Chondrocyte (in vitro differentiated cells): Measurements from ENCODE around the gene ABCB4. TPM values are rescaled to one million over a fixed set of nuclear protein-coding genes. Genes with fewer than 3 reads are reported as not detected.
A peak's percentile ranks its signal among the peaks of the same experiment; 100 is the strongest.

Experiments
- DNase-seq: peaks from one replicate; pipeline ENCODE4 v3.0.0; 2021; ENCODE audit warnings: mixed read lengths, low spot score
- H3K27ac Mint-ChIP-seq: one replicate; pipeline ENCODE4 v1.8.0; 2021; ENCODE audit warnings: mild to moderate bottlenecking, moderate library complexity, mixed read lengths; ENCODE audit not compliant: unreplicated experiment
- H3K27me3 Mint-ChIP-seq: 2 replicates; pipeline ENCODE4 v1.8.0; 2021; ENCODE audit warnings: low read depth, mixed read lengths
- H3K36me3 Mint-ChIP-seq: 2 replicates; pipeline ENCODE4 v1.8.0; 2021; ENCODE audit warnings: low read depth, mixed read lengths
- H3K4me1 Mint-ChIP-seq: 2 replicates; pipeline ENCODE4 v1.8.0; 2021; ENCODE audit warnings: low read depth, mild to moderate bottlenecking, mixed read lengths
- H3K4me3 Mint-ChIP-seq: one replicate; pipeline ENCODE4 v1.8.0; 2021; ENCODE audit warnings: mild to moderate bottlenecking, moderate library complexity, mixed read lengths; ENCODE audit not compliant: unreplicated experiment
- H3K9me3 Mint-ChIP-seq: 2 replicates; pipeline ENCODE4 v1.8.0; 2021; ENCODE audit warnings: low read depth, mixed read lengths
- CTCF ChIP-seq: fragments of 200-600 bp; sonication (generic); IDR thresholded peaks from 2 replicates; pipeline ENCODE4 v1.5.0; 2021; ENCODE audit warnings: antibody characterized with exemption, mild to moderate bottlenecking, moderate library complexity
- total RNA-seq: library from RNA; stranded (reverse); gene quantifications from 3 replicates; pipeline ENCODE4 v1.2.1, GENCODE V29; 2021

The ABCB4 gene
- total RNA-seq, 1 donor from 2014 or later: 0.10 TPM

GRCh38 chr7:87398446-87398845 lies 77.0 kb downstream of the ABCB4 start:
- peaks cover 11% of the 10 kb centered on the region for H3K36me3 Mint-ChIP-seq
- H3K4me3 Mint-ChIP-seq: no peak overlapping the region
- no peak for TF ChIP-seq CTCF
- H3K9me3 Mint-ChIP-seq: peaks cover 6% of the 10 kb centered on the region
- DNase-seq: no peak
- H3K27ac Mint-ChIP-seq: peak overlapping the region; percentile 70
- H3K27me3 Mint-ChIP-seq: no peaks in the 10 kb centered on the region
- peaks cover 16% of the 10 kb centered on the region for H3K4me1 Mint-ChIP-seq

- H3K36me3 Mint-ChIP-seq: peaks cover 16% of the 10 kb centered on the region
- no peak for TF ChIP-seq CTCF
- no peak overlapping the region for H3K27ac Mint-ChIP-seq
- H3K27me3 Mint-ChIP-seq: no peaks in the 10 kb centered on the region
- peaks cover 6% of the 10 kb centered on the region for H3K9me3 Mint-ChIP-seq
- no peak for DNase-seq
- no peak overlapping the region for H3K4me3 Mint-ChIP-seq
- peaks cover 16% of the 10 kb centered on the region for H3K4me1 Mint-ChIP-seq
Measured at GRCh38 chr7:87395442-87396020, 79.9 kb downstream of the ABCB4 start.

GRCh38 chr7:87391020-87391701 lies 84.3 kb downstream of the ABCB4 start:
- DNase-seq: no peak
- no peak overlapping the region for H3K27ac Mint-ChIP-seq
- TF ChIP-seq CTCF: no peak
- peaks cover 31% of the 10 kb centered on the region for H3K36me3 Mint-ChIP-seq
- no peak overlapping the region for H3K4me3 Mint-ChIP-seq
- H3K4me1 Mint-ChIP-seq: no peaks in the 10 kb centered on the region
- H3K27me3 Mint-ChIP-seq: no peaks in the 10 kb centered on the region
- H3K9me3 Mint-ChIP-seq: peaks cover 12% of the 10 kb centered on the region

GRCh38 chr7:87380905-87381304 lies 94.6 kb downstream of the ABCB4 start:
- H3K36me3 Mint-ChIP-seq: peaks cover 26% of the 10 kb centered on the region
- TF ChIP-seq CTCF: no peak
- no peak overlapping the region for H3K27ac Mint-ChIP-seq
- H3K27me3 Mint-ChIP-seq: no peaks in the 10 kb centered on the region
- DNase-seq: no peak
- no peak overlapping the region for H3K4me3 Mint-ChIP-seq
- peaks cover 12% of the 10 kb centered on the region for H3K9me3 Mint-ChIP-seq
- no peaks in the 10 kb centered on the region for H3K4me1 Mint-ChIP-seq

- peaks cover 1% of the 10 kb centered on the region for H3K4me1 Mint-ChIP-seq
- H3K27me3 Mint-ChIP-seq: no peaks in the 10 kb centered on the region
- H3K9me3 Mint-ChIP-seq: no peaks in the 10 kb centered on the region
- no peak overlapping the region for H3K4me3 Mint-ChIP-seq
- no peak for DNase-seq
- peaks cover 8% of the 10 kb centered on the region for H3K36me3 Mint-ChIP-seq
- TF ChIP-seq CTCF: no peak
- H3K27ac Mint-ChIP-seq: no peak overlapping the region
Measured at GRCh38 chr7:87375662-87376435, 99.6 kb downstream of the ABCB4 start.
